Activated naive CD4-positive, alpha-beta T cell treated with anti-CD3 and anti-CD28 coated beads, Interleukin-2, amount 10 ng/mL, durations not matched to agents 7 days and 5 days (primary cell): ENCODE results near the gene CNST.
"Not testable (repeated sequence)": the region's sequence is repeated elsewhere in the genome, so short reads cannot be mapped to it uniquely, and the experiment has no call there.

ENCODE experiments used
- CTCF ChIA-PET: fragments of 350-600 bp; sonication (Branson Sonifier 250); formaldehyde crosslinking; loops from one replicate; lab custom pipeline; 2021; ENCODE audit warnings: antibody characterized with exemption; lab: Charles Lee
- DNase-seq: peaks from one replicate; pipeline ENCODE4 v3.0.0-alpha.2; 2020
- H3K27ac Mint-ChIP-seq: one replicate; pipeline ENCODE4 v1.8.0; 2021; ENCODE audit warnings: mild to moderate bottlenecking, moderate library complexity, mixed read lengths
- H3K27me3 Mint-ChIP-seq: one replicate; pipeline ENCODE4 v1.8.0; 2021; ENCODE audit warnings: mild to moderate bottlenecking, mixed read lengths
- H3K36me3 Mint-ChIP-seq: one replicate; pipeline ENCODE4 v1.8.0; 2021; ENCODE audit warnings: mixed read lengths
- H3K4me1 Mint-ChIP-seq: one replicate; pipeline ENCODE4 v1.8.0; 2021; ENCODE audit warnings: mixed read lengths
- H3K4me3 Mint-ChIP-seq: one replicate; pipeline ENCODE4 v1.8.0; 2021; ENCODE audit warnings: mild to moderate bottlenecking, moderate library complexity, mixed read lengths
- H3K9me3 Mint-ChIP-seq: one replicate; pipeline ENCODE4 v1.8.0; 2021; ENCODE audit warnings: mixed read lengths

The CNST gene

GRCh38 chr1:246567646-246568235 is 1.5 kb downstream of the CNST start:
- Mint-ChIP-seq H3K9me3 (peaks cover 1% of the 10 kb centered on the region), H3K27ac (peak overlapping the region; percentile 99), H3K27me3 (no peaks in the 10 kb centered on the region), H3K4me3 (peak overlapping the region; percentile 98), H3K36me3 (peaks cover 18% of the 10 kb centered on the region), H3K4me1 (peaks cover 69% of the 10 kb centered on the region)
- CTCF ChIA-PET = no interaction called here
- no peak for DNase-seq

GRCh38 chr1:246569248-246570238 is 3.3 kb downstream of the CNST start:
- CTCF ChIA-PET = no interaction called here

GRCh38 chr1:246571309-246571708 is 5.1 kb downstream of the CNST start:
- Mint-ChIP-seq H3K4me3 (peak overlapping the region; percentile 48), H3K4me1 (peaks cover 65% of the 10 kb centered on the region), H3K36me3 (peaks cover 24% of the 10 kb centered on the region), H3K27ac (peak overlapping the region; percentile 100)
- H3K9me3 Mint-ChIP-seq, DNase-seq, H3K27me3 Mint-ChIP-seq, CTCF ChIA-PET: not testable (repeated sequence)

More at GRCh38 chr1:246569248-246570238, 3.3 kb downstream of the CNST start:
- H3K9me3 Mint-ChIP-seq = peaks cover 3% of the 10 kb centered on the region
- peaks cover 20% of the 10 kb centered on the region for H3K36me3 Mint-ChIP-seq
- H3K4me1 Mint-ChIP-seq = peaks cover 72% of the 10 kb centered on the region
- peak overlapping the region; percentile 100 for H3K27ac Mint-ChIP-seq
- peak overlapping the region; percentile 79 for H3K4me3 Mint-ChIP-seq
- DNase-seq = peak; percentile 51
- no peaks in the 10 kb centered on the region for H3K27me3 Mint-ChIP-seq

- H3K4me1 Mint-ChIP-seq = peaks cover 71% of the 10 kb centered on the region
- CTCF ChIA-PET = no interaction called here
- no peak for DNase-seq
- peak overlapping the region; percentile 100 for H3K27ac Mint-ChIP-seq
- no peaks in the 10 kb centered on the region for H3K27me3 Mint-ChIP-seq
- H3K4me3 Mint-ChIP-seq = no peak overlapping the region
- H3K36me3 Mint-ChIP-seq = peaks cover 27% of the 10 kb centered on the region
- H3K9me3 Mint-ChIP-seq = peaks cover 6% of the 10 kb centered on the region
Measured at GRCh38 chr1:246571953-246572352, 5.7 kb downstream of the CNST start.

GRCh38 chr1:246572785-246573184 is 6.5 kb downstream of the CNST start:
- peaks cover 74% of the 10 kb centered on the region for H3K4me1 Mint-ChIP-seq

GRCh38 chr1:246573491-246573890 is 7.2 kb downstream of the CNST start:
- no peak for DNase-seq
- Mint-ChIP-seq H3K4me1 (peaks cover 72% of the 10 kb centered on the region), H3K4me3 (no peak overlapping the region), H3K9me3 (peaks cover 6% of the 10 kb centered on the region), H3K27ac (peak overlapping the region; percentile 83), H3K36me3 (peaks cover 33% of the 10 kb centered on the region), H3K27me3 (no peaks in the 10 kb centered on the region)
- CTCF ChIA-PET = no interaction called here

More at GRCh38 chr1:246572785-246573184, 6.5 kb downstream of the CNST start:
- Mint-ChIP-seq H3K9me3 (peaks cover 6% of the 10 kb centered on the region), H3K27me3 (no peaks in the 10 kb centered on the region), H3K27ac (peak overlapping the region; percentile 83), H3K4me3 (peak overlapping the region; percentile 31), H3K36me3 (peaks cover 30% of the 10 kb centered on the region)
- CTCF ChIA-PET = no interaction called here
- no peak for DNase-seq

GRCh38 chr1:246576709-246577032 is 10.4 kb downstream of the CNST start:
- Mint-ChIP-seq H3K9me3 (peaks cover 5% of the 10 kb centered on the region), H3K36me3 (peaks cover 37% of the 10 kb centered on the region), H3K27ac (no peak overlapping the region), H3K4me3 (no peak overlapping the region), H3K27me3 (no peaks in the 10 kb centered on the region), H3K4me1 (peaks cover 65% of the 10 kb centered on the region)
- DNase-seq = no peak
- CTCF ChIA-PET = interaction anchor here (1.0 kb wide), 1 partner anchor 113 kb away, joined by 4 read pairs; no protein-coding TSS in a partner anchor

GRCh38 chr1:246577082-246577719 is 10.9 kb downstream of the CNST start:
- DNase-seq = peak; percentile 42
- CTCF ChIA-PET = interaction anchor here (1.0 kb wide), 1 partner anchor 112 kb away, joined by 4 read pairs; no protein-coding TSS in a partner anchor
- Mint-ChIP-seq H3K27me3 (no peaks in the 10 kb centered on the region), H3K4me1 (peaks cover 61% of the 10 kb centered on the region), H3K27ac (peak overlapping the region; percentile 67), H3K4me3 (peak overlapping the region; percentile 31), H3K9me3 (peaks cover 5% of the 10 kb centered on the region), H3K36me3 (peaks cover 39% of the 10 kb centered on the region)

- Mint-ChIP-seq H3K36me3 (peaks cover 44% of the 10 kb centered on the region), H3K4me3 (peak overlapping the region; percentile 4), H3K27me3 (no peaks in the 10 kb centered on the region), H3K27ac (peak overlapping the region; percentile 67), H3K4me1 (peaks cover 60% of the 10 kb centered on the region), H3K9me3 (peaks cover 5% of the 10 kb centered on the region)
- DNase-seq = no peak
- CTCF ChIA-PET = no interaction called here
Measured at GRCh38 chr1:246577720-246578106, 11.5 kb downstream of the CNST start.

GRCh38 chr1:246579818-246580217 is 13.6 kb downstream of the CNST start:
- CTCF ChIA-PET = no interaction called here
- H3K4me3 Mint-ChIP-seq = no peak overlapping the region
- DNase-seq = no peak
- H3K9me3 Mint-ChIP-seq = peaks cover 3% of the 10 kb centered on the region
- H3K27ac Mint-ChIP-seq = no peak overlapping the region
- peaks cover 55% of the 10 kb centered on the region for H3K4me1 Mint-ChIP-seq
- H3K36me3 Mint-ChIP-seq = peaks cover 54% of the 10 kb centered on the region
- no peaks in the 10 kb centered on the region for H3K27me3 Mint-ChIP-seq

- CTCF ChIA-PET = no interaction called here
- no peaks in the 10 kb centered on the region for H3K9me3 Mint-ChIP-seq
- no peak overlapping the region for H3K4me3 Mint-ChIP-seq
- peaks cover 50% of the 10 kb centered on the region for H3K4me1 Mint-ChIP-seq
- peaks cover 48% of the 10 kb centered on the region for H3K36me3 Mint-ChIP-seq
- no peak for DNase-seq
- H3K27me3 Mint-ChIP-seq = no peaks in the 10 kb centered on the region
- H3K27ac Mint-ChIP-seq = no peak overlapping the region
Measured at GRCh38 chr1:246580497-246581370, 14.5 kb downstream of the CNST start.

GRCh38 chr1:246582301-246583055 is 16.2 kb downstream of the CNST start:
- CTCF ChIA-PET = no interaction called here
- no peak for DNase-seq
- H3K36me3 Mint-ChIP-seq = peaks cover 40% of the 10 kb centered on the region
- peaks cover 37% of the 10 kb centered on the region for H3K4me1 Mint-ChIP-seq
- H3K27me3 Mint-ChIP-seq = no peaks in the 10 kb centered on the region
- no peak overlapping the region for H3K4me3 Mint-ChIP-seq
- H3K27ac Mint-ChIP-seq = peak overlapping the region; percentile 60
- H3K9me3 Mint-ChIP-seq = no peaks in the 10 kb centered on the region

GRCh38 chr1:246583056-246583440 is 16.8 kb downstream of the CNST start:
- Mint-ChIP-seq H3K4me3 (no peak overlapping the region), H3K9me3 (no peaks in the 10 kb centered on the region), H3K4me1 (peaks cover 36% of the 10 kb centered on the region), H3K27ac (peak overlapping the region; percentile 73), H3K36me3 (peaks cover 36% of the 10 kb centered on the region), H3K27me3 (no peaks in the 10 kb centered on the region)
- DNase-seq = no peak
- CTCF ChIA-PET = no interaction called here
